Bronchial epithelial cell (primary cell): ENCODE data around the gene ARRB1. TPM values are rescaled to one million over a fixed set of nuclear protein-coding genes. Genes with fewer than 3 reads are reported as not detected.
"Not testable (repeated sequence)": the region's sequence is repeated elsewhere in the genome, so short reads cannot be mapped to it uniquely, and the experiment has no call there.

ENCODE experiments used
- DNase-seq: peaks from one replicate; pipeline ENCODE4 v3.0.0-alpha.2; 2010; ENCODE audit warnings: low read depth
- FAIRE-seq: peaks from 2 replicates; lab custom pipeline; 2011; peaks lifted over from hg19 to GRCh38; lab: Jason Lieb, UNC
- H3K27me3 ChIP-seq: 2 replicates; pipeline ENCODE4 v1.5.1; 2011; ENCODE audit warnings: low read length; ENCODE audit not compliant: control insufficient read depth, insufficient read depth
- H3K36me3 ChIP-seq: 2 replicates; pipeline ENCODE4 v1.5.1; 2011; ENCODE audit warnings: low read length; ENCODE audit not compliant: control insufficient read depth, insufficient read depth
- H3K4me3 ChIP-seq: 2 replicates; pipeline ENCODE4 v1.5.1; 2011; ENCODE audit warnings: mild to moderate bottlenecking, low read depth, low read length, control low read depth
- total RNA-seq: library from RNA; depleted of rRNA; stranded (reverse); fragments of >200 nt; gene quantifications from 2 replicates; pipeline ENCODE4 v1.2.1, GENCODE V29; 2014
- TF ChIP-seq, protein P1 (sequence below): IDR thresholded peaks from 2 replicates; pipeline ENCODE4 v1.5.1; 2011; ENCODE audit warnings: mild to moderate bottlenecking, moderate library complexity, low read length, control low read depth, inconsistent platforms; ENCODE audit not compliant: insufficient read depth, severe bottlenecking

The ARRB1 gene
- total RNA-seq, 1 donor from 2014 or later: 0.26 TPM

DNA sequence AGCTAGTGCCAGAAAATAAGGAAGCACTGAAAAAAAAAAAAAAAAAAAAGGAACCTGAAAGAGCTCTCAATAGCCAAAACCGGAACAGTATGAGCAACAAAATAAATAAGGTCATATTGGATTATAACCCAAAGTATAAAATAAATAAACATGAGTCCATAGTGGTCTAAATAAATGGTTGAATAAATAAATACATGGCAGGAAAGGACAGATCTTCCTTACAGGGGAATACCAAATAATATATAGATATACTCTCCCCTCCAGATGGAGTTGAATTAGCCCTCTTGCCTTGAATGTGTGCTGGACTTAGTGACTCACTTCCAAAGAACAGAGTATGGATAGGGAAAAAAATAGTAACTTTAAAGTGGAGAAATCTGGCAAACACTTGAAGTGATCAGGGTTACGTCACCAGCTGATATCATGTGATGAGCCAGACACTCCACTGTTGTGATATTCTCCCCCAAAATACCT lies 14.3 kb upstream of the ARRB1 start:
- DNase-seq (no peak), FAIRE-seq (no peak)
- H3K4me3 ChIP-seq: no peak overlapping the region
- H3K27me3 ChIP-seq: peaks cover 8% of the 10 kb centered on the region
- TF ChIP-seq, protein P1, sequence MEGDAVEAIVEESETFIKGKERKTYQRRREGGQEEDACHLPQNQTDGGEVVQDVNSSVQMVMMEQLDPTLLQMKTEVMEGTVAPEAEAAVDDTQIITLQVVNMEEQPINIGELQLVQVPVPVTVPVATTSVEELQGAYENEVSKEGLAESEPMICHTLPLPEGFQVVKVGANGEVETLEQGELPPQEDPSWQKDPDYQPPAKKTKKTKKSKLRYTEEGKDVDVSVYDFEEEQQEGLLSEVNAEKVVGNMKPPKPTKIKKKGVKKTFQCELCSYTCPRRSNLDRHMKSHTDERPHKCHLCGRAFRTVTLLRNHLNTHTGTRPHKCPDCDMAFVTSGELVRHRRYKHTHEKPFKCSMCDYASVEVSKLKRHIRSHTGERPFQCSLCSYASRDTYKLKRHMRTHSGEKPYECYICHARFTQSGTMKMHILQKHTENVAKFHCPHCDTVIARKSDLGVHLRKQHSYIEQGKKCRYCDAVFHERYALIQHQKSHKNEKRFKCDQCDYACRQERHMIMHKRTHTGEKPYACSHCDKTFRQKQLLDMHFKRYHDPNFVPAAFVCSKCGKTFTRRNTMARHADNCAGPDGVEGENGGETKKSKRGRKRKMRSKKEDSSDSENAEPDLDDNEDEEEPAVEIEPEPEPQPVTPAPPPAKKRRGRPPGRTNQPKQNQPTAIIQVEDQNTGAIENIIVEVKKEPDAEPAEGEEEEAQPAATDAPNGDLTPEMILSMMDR: no peak
- no peaks in the 10 kb centered on the region for H3K36me3 ChIP-seq

DNA sequence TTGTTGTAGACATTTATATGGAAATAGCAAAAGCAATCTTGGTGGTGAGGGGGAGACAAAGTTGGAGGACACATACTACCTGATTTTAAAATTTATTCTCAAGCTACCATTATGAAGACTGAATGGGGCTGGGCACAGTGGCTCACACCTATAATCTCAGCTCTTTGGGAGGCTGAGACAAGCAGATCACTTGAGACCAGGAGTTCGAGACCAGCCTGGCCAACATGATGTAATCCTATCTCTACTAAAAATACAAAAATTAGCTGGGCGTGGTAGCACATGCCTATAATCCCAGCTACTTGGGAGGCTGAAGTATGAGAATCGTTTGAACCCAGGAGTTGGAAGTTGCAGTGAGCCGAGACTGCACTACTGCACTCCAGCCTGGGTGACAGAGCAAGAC lies 10.8 kb upstream of the ARRB1 start:
- H3K27me3 ChIP-seq, H3K4me3 ChIP-seq, H3K36me3 ChIP-seq, FAIRE-seq, DNase-seq: not testable (repeated sequence)

DNA sequence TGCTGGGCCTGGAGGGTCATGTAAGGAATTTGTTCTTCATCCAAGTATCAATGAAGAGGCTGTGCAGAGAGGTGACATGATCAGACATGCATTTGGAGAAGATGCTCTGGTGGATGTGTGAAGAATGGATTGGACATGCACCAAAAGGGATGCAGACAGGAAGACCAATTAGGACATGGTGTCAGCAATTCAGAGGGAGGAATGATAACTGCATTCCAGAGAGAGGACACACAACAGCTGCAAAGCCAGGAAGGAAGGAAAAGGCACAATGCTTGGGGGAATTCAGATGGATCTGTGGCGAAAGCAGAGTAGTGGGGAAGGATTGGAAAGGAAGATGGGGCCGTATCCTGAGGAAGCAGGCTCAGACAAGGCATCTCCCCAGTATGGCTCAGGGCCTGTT lies 5.2 kb upstream of the ARRB1 start:
- no peak overlapping the region for H3K4me3 ChIP-seq
- TF ChIP-seq, protein P1: no peak
- FAIRE-seq (no peak), DNase-seq (no peak)
- H3K36me3 ChIP-seq: no peaks in the 10 kb centered on the region
- H3K27me3 ChIP-seq: peaks cover 2% of the 10 kb centered on the region

DNA sequence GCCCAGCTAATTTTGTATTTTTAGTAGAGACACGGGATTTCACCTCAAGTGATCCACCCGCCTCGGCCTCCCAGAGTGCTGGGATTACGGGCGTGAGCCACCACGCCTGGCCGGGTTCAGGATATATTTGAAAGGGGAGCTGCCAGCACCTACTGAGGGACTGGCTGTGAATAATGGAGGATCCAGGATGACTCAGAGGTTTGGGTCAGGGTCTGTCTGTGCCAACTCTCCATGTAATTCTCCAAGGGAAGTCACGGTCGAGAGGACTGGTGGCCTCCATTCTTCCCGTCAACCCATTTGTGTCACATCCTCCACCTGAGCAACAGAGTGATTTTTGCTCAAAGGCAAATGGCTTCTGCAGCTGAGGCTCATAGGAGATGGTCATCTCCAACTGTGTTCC lies 3.6 kb upstream of the ARRB1 start:
- TF ChIP-seq, protein P1: no peak
- DNase-seq (no peak), FAIRE-seq (no peak)
- no peak overlapping the region for H3K4me3 ChIP-seq
- H3K27me3 ChIP-seq: peaks cover 2% of the 10 kb centered on the region
- H3K36me3 ChIP-seq: no peaks in the 10 kb centered on the region

DNA sequence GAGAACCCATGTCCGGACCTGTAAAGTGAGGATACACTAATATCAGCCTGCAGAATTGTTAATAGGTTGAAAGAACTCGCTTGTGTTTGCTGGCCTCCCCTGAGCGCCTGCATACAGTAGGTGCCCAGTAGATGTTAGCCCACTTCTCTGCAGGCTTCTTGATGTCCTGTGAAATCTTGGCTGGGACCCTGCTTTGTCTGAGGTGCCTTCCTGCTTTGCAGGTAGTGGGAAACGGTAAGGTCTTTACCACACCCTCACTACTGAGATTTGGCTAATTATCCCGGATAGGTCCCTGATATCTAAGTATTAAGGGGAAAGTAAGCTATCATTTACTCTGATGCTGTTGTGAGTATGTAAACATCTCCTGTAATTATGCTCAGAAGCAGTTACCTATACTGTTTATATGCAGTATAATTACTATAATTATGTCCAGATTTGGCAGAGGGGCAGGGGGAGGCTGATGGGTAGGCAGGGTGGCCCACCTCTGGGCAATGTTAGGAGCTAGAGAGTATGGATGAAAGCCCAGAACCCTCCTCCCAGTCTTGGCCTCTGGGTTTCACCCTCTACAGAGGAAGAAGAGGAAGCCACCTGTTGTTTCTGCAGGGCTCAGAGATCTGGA lies 1.2 kb upstream of the ARRB1 start:
- FAIRE-seq: no peak
- H3K4me3 ChIP-seq: no peak overlapping the region
- TF ChIP-seq, protein P1: no peak
- no peak for DNase-seq
- H3K36me3 ChIP-seq: no peaks in the 10 kb centered on the region
- peaks cover 2% of the 10 kb centered on the region for H3K27me3 ChIP-seq

DNA sequence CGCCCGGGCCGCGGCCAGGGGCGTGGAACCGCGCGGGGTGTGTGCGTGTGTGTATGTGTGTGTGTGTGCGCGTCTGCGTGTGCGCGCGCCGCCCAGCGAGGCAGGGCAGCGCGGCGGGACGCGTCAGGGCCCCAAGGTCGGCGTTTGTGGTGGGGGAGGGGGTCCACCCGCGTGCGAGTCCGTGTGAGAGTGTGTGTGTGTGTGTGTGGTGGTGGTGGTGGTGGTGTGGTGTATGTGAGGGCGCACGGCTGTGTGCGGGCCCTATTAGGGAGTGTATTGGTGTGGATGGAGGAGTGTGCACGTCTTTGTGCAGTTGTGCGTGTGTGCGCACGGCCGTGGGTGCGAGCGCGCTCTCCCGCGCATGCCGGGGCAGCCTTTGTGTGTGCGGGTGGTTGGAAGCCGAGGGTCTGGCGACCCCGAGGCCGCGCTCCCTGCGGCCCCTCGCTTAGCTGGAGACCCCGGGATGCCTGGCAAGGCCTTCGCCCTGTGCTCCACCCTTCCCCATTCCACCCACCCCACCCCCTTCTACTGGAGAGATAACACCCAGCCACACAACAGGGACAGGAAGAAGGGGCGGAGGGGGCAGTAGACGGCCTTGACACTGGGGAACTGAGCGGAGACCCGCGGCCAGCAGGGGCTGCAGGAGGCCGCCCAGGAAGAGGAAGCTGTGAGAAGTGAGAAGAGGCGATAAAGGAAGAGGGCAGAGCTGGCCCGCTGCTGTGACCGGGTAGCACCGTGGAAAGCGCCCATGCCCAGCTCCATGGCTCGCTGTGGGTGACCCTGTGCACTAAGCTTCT lies 528 bp upstream of the ARRB1 start:
- FAIRE-seq (no peak), DNase-seq (no peak)

More for the DNA sequence above, 528 bp upstream of the ARRB1 start:
- H3K36me3 ChIP-seq: no peaks in the 10 kb centered on the region
- peak overlapping the region; percentile 45 for H3K4me3 ChIP-seq
- no peaks in the 10 kb centered on the region for H3K27me3 ChIP-seq
- TF ChIP-seq, protein P1: no peak
